A673 (cell line): ENCODE results near the gene CEP164. TPM values are rescaled to one million over a fixed set of nuclear protein-coding genes. Genes with fewer than 3 reads are reported as not detected.

Experiments used
- BruUV-seq: library from RNA; stranded (reverse); fragments of 400-500 nt; replicated peaks from 2 replicates; lab custom pipeline; 2021; lab: Mats Ljungman, UMichigan
- CTCF ChIA-PET: fragments of 300-600 bp; sonication (Branson Sonifier 250); formaldehyde crosslinking; loops from one replicate; lab custom pipeline; 2022; ENCODE audit warnings: antibody characterized with exemption; lab: Charles Lee
- POLR2A ChIA-PET: fragments of 300-600 bp; sonication (Branson Sonifier 250); formaldehyde crosslinking; loops from one replicate; lab custom pipeline; 2022; ENCODE audit warnings: antibody characterized with exemption; ENCODE audit not compliant: low non-redundant PET; lab: Charles Lee
- DNase-seq: peaks from one replicate; pipeline ENCODE4 v3.0.0-alpha.2; 2015; ENCODE audit warnings: low spot score
- H3K27ac ChIP-seq: fragments of 200-600 bp; sonication (generic); 2 replicates; pipeline ENCODE4 v1.5.1; 2016; ENCODE audit warnings: mixed run types, low read depth, mild to moderate bottlenecking, mixed read lengths, antibody characterized with exemption, low read length; ENCODE audit not compliant: poor library complexity, severe bottlenecking
- H3K27me3 ChIP-seq: fragments of 200-600 bp; sonication (generic); replicated peaks from 2 replicates; pipeline ENCODE4 v1.6.1; 2017; ENCODE audit warnings: mixed run types, low read depth, mild to moderate bottlenecking, mixed read lengths, antibody characterized with exemption, low read length; ENCODE audit not compliant: insufficient read depth, poor library complexity
- H3K36me3 ChIP-seq: fragments of 200-600 bp; sonication (generic); 2 replicates; pipeline ENCODE4 v1.6.1; 2016; ENCODE audit warnings: mixed run types, mild to moderate bottlenecking, mixed read lengths, antibody characterized with exemption, low read length; ENCODE audit not compliant: insufficient read depth, poor library complexity, severe bottlenecking
- H3K4me1 ChIP-seq: fragments of 200-600 bp; sonication (generic); 2 replicates; pipeline ENCODE4 v1.6.1; 2017; ENCODE audit warnings: mixed run types, mild to moderate bottlenecking, mixed read lengths, antibody characterized with exemption, low read length; ENCODE audit not compliant: insufficient read depth, poor library complexity, severe bottlenecking
- H3K4me3 ChIP-seq: fragments of 200-600 bp; sonication (generic); 2 replicates; pipeline ENCODE4 v1.5.1; 2016; ENCODE audit warnings: low read depth, mixed run types, mild to moderate bottlenecking, mixed read lengths, low read length; ENCODE audit not compliant: poor library complexity, severe bottlenecking
- H3K9me3 ChIP-seq: fragments of 200-600 bp; sonication (generic); 2 replicates; pipeline ENCODE4 v1.6.1; 2016; ENCODE audit warnings: mixed run types, low read depth, mild to moderate bottlenecking, mixed read lengths, antibody characterized with exemption, low read length; ENCODE audit not compliant: poor library complexity, severe bottlenecking
- EZH2 ChIP-seq: fragments of 200-600 bp; sonication (generic); IDR thresholded peaks from 2 replicates; pipeline ENCODE4 v1.6.1; 2017; ENCODE audit warnings: borderline replicate concordance, low read depth, mild to moderate bottlenecking, mixed read lengths, antibody characterized with exemption, low read length; ENCODE audit not compliant: poor library complexity, severe bottlenecking
- intact Hi-C: fragments of 100-400 bp; cut with micrococcal nuclease; formaldehyde crosslinking; loops from one replicate; pipeline ENCODE4 v1.10.0; 2022; ENCODE audit not compliant: unreplicated experiment
- total RNA-seq: library from RNA; stranded (reverse); gene quantifications from 2 replicates; pipeline ENCODE4 v1.2.3, GENCODE V29; 2021
- TF ChIP-seq, protein P1 (sequence below): fragments of 300-800, 200-600 bp; sonication (generic); conservative IDR thresholded peaks from 2 replicates; pipeline ENCODE4 v1.5.1; 2017; ENCODE audit warnings: low read depth, mild to moderate bottlenecking, antibody characterized with exemption, low read length, moderate library complexity, mixed read lengths

Gene CEP164
- total RNA-seq, 1 experiment from 2014 or later = 39.4 TPM

DNA sequence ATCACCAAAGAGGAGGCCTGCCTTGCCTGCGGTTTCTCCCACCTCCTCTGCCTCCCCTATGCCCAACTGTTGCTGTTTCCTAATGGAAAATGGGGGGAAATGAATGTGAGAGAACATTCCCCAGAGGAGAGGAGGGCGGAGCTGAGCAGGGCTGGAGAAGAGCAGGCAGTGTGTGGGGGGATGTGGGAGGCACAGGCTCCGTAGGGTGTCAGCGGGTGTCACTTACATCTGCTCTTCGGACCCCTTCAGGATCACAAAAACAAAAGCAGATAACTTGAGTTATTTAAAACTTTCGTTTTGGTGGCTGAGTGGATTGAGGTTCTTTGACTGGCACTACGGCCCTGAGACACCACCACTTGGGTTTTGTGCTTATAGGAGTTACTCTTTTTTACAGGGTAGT lies 93.8 kb downstream of the CEP164 start:
- no TSS peak for BruUV-seq
- ChIA-PET POLR2A (interaction anchor here (0.9 kb wide), 1 partner anchor 66 kb away, joined by 8 read pairs; no protein-coding TSS in a partner anchor), CTCF (no interaction called here)
- TF ChIP-seq, protein P1, sequence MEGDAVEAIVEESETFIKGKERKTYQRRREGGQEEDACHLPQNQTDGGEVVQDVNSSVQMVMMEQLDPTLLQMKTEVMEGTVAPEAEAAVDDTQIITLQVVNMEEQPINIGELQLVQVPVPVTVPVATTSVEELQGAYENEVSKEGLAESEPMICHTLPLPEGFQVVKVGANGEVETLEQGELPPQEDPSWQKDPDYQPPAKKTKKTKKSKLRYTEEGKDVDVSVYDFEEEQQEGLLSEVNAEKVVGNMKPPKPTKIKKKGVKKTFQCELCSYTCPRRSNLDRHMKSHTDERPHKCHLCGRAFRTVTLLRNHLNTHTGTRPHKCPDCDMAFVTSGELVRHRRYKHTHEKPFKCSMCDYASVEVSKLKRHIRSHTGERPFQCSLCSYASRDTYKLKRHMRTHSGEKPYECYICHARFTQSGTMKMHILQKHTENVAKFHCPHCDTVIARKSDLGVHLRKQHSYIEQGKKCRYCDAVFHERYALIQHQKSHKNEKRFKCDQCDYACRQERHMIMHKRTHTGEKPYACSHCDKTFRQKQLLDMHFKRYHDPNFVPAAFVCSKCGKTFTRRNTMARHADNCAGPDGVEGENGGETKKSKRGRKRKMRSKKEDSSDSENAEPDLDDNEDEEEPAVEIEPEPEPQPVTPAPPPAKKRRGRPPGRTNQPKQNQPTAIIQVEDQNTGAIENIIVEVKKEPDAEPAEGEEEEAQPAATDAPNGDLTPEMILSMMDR = no peak
- no peak for TF ChIP-seq EZH2
- Histone ChIP-seq H3K4me3 (no peak overlapping the region), H3K27me3 (no peaks in the 10 kb centered on the region), H3K36me3 (no peaks in the 10 kb centered on the region), H3K27ac (no peak overlapping the region), H3K4me1 (no peaks in the 10 kb centered on the region), H3K9me3 (no peaks in the 10 kb centered on the region)
- intact Hi-C loops = loop anchor here (10.0 kb wide), 1 partner anchor 633 kb away; no protein-coding TSS in a partner anchor
- no peak for DNase-seq

DNA sequence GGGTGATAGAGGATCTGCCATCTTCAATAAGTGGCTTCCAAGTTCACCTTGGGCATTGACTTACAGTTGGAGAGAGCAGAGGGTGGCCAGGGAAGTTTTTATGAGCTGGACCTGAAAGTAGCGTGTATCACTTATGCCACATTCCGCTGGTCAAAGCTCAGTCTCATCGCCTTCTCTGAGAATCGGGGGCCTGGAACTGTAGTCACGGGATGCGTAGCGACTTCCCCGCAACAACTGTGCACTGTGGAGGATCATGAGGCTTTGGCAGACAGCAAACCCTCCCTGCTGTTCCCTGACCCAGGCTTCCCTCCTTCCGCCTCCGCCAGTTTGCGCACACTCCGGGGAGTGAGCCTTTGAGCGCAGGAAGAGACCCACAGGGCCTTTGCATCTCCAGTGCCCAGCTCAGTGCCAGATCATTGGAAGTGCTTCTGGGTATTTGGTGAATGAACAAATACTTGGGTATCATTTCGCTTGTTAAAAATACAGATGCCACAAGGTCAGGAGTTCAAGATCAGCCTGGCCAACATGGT lies 95.5 kb downstream of the CEP164 start:
- DNase-seq = no peak
- TF ChIP-seq EZH2 = no peak
- TF ChIP-seq, protein P1 = no peak
- ChIA-PET POLR2A (no interaction called here), CTCF (no interaction called here)
- no peaks in the 10 kb centered on the region for H3K4me1 ChIP-seq
- no peak overlapping the region for H3K27ac ChIP-seq
- intact Hi-C loops = loop anchor here (10.0 kb wide), 1 partner anchor 632 kb away; no protein-coding TSS in a partner anchor
- no peaks in the 10 kb centered on the region for H3K36me3 ChIP-seq
- BruUV-seq = no TSS peak
- no peaks in the 10 kb centered on the region for H3K27me3 ChIP-seq
- no peak overlapping the region for H3K4me3 ChIP-seq
- H3K9me3 ChIP-seq = no peaks in the 10 kb centered on the region

DNA sequence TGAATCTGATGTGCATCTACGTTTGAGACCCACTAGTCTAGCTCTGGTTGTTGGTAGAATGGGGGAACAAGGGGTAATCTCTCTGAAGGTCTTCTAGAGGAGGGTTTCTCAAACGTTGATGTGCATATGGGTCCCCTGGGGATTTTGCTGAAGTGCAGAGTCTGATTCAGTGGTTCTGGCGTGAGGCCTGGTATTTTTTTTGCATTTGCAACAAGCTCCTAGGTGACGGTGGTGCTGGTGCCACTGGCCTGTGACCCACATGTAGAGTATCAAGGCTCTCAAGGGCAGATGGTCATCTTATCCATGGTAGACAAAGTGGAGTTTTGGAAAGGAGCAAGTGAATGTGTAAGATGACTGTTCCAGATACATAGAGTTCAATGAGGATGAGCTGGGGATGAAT lies 97.1 kb downstream of the CEP164 start:
- TF ChIP-seq, protein P1 = no peak
- TF ChIP-seq EZH2 = no peak
- no TSS peak for BruUV-seq
- Histone ChIP-seq H3K4me3 (no peak overlapping the region), H3K36me3 (no peaks in the 10 kb centered on the region), H3K27me3 (no peaks in the 10 kb centered on the region), H3K9me3 (no peaks in the 10 kb centered on the region), H3K27ac (no peak overlapping the region), H3K4me1 (no peaks in the 10 kb centered on the region)
- intact Hi-C loops = loop anchor here (5.0 to 10.0 kb wide), 2 partner anchors 173 to 630 kb away; no protein-coding TSS in a partner anchor
- DNase-seq = peak; percentile 52
- ChIA-PET CTCF (interaction anchor here (0.7 to 3.7 kb wide), 2 partner anchors 384 to 808 kb away, joined by 3 to 59 read pairs; no protein-coding TSS in a partner anchor), POLR2A (no interaction called here)
